CD14-positive monocyte (primary cell): Measurements from ENCODE around the gene FRRS1L. TPM values are rescaled to one million over a fixed set of nuclear protein-coding genes. Genes with fewer than 3 reads are reported as not detected.

Experiments used
- DNase-seq, 3 donors: peaks; one replicate each; pipeline ENCODE4 v3.0.0-alpha.2; 2011 to 2022
- H2AFZ ChIP-seq: 2 replicates; pipeline ENCODE4 v1.6.0; 2012; ENCODE audit warnings: mild to moderate bottlenecking, low read depth, low read length, inconsistent platforms; ENCODE audit not compliant: insufficient read depth, poor library complexity, severe bottlenecking
- H3K27ac ChIP-seq, 2 donors: 1 replicate in 1 of 2; 2 replicates in 1 of 2; pipeline ENCODE4 v1.5.1; 2012 to 2013; ENCODE audit warnings: low read length in 2 of 2, control low read depth in 1 of 2, inconsistent platforms in 1 of 2, low read depth in 1 of 2, mild to moderate bottlenecking in 1 of 2
- H3K27me3 ChIP-seq, 2 donors: one replicate each; pipeline versions ENCODE4 v1.6.0 to v1.6.1; 2011 to 2013; ENCODE audit warnings: low read length in 2 of 2; ENCODE audit not compliant: control insufficient read depth in 2 of 2, insufficient read depth in 2 of 2
- H3K36me3 ChIP-seq, 2 donors: replicated peaks in 1 of 2; 1 replicate in 1 of 2; 2 replicates in 1 of 2; pipeline versions ENCODE4 v1.5.1 to v1.6.1; 2012 to 2013; ENCODE audit warnings: low read length in 2 of 2, control low read depth in 1 of 2, inconsistent platforms in 1 of 2, mild to moderate bottlenecking in 1 of 2; ENCODE audit not compliant: insufficient read depth in 2 of 2, control insufficient read depth in 1 of 2
- H3K4me1 ChIP-seq, 2 donors: 1 replicate in 1 of 2; 2 replicates in 1 of 2; pipeline versions ENCODE4 v1.5.1 to v1.6.1; 2012 to 2013; ENCODE audit warnings: low read length in 2 of 2, control low read depth in 1 of 2, inconsistent platforms in 1 of 2, mild to moderate bottlenecking in 1 of 2, moderate library complexity in 1 of 2; ENCODE audit not compliant: insufficient read depth in 2 of 2, control insufficient read depth in 1 of 2
- H3K4me2 ChIP-seq: replicated peaks from 2 replicates; pipeline ENCODE3; 2012; ENCODE audit warnings: low read length, moderate library complexity, mild to moderate bottlenecking; ENCODE audit not compliant: poor library complexity, severe bottlenecking; ENCODE audit errors: extremely low read depth
- H3K4me3 ChIP-seq, 3 experiments: fragments of 200-600 bp in 1 of 3; sonication (generic) in 1 of 3; replicated peaks in 1 of 3; 1 replicate in 2 of 3; 2 replicates in 1 of 3; pipeline ENCODE4 v1.5.1; 2011 to 2013; ENCODE audit warnings: low read length in 3 of 3, mild to moderate bottlenecking in 3 of 3, control low read depth in 2 of 3, low read depth in 2 of 3, inconsistent platforms in 1 of 3, moderate library complexity in 1 of 3
- H3K79me2 ChIP-seq: 2 replicates; pipeline ENCODE4 v1.6.0; 2012; ENCODE audit warnings: mild to moderate bottlenecking, control low read depth, inconsistent platforms, low read length, moderate library complexity; ENCODE audit not compliant: insufficient read depth
- H3K9ac ChIP-seq: 2 replicates; pipeline ENCODE4 v1.6.0; 2017; ENCODE audit warnings: low read length, mild to moderate bottlenecking; ENCODE audit not compliant: insufficient read depth, poor library complexity, severe bottlenecking
- H3K9me3 ChIP-seq, 2 donors: replicated peaks in 1 of 2; 1 replicate in 1 of 2; 2 replicates in 1 of 2; pipeline versions ENCODE4 v1.5.1 to v1.6.1; 2012 to 2013; ENCODE audit warnings: low read length in 2 of 2, control low read depth in 1 of 2; ENCODE audit not compliant: control insufficient read depth in 1 of 2, insufficient read depth in 1 of 2
- H4K20me1 ChIP-seq: 2 replicates; pipeline ENCODE4 v1.6.0; 2012; ENCODE audit warnings: mild to moderate bottlenecking, low read length, control low read depth, moderate library complexity; ENCODE audit not compliant: insufficient read depth
- H3K27ac Mint-ChIP-seq, 7 donors: one replicate each; pipeline ENCODE4 v1.8.0; 2020; ENCODE audit warnings: mild to moderate bottlenecking in 7 of 7, mixed read lengths in 7 of 7, moderate library complexity in 6 of 7, inconsistent platforms in 2 of 7
- H3K27me3 Mint-ChIP-seq, 3 donors: one replicate each; pipeline ENCODE4 v1.8.0; 2021 to 2022; ENCODE audit warnings: low read depth in 3 of 3, mild to moderate bottlenecking in 3 of 3, mixed read lengths in 3 of 3, moderate library complexity in 3 of 3, inconsistent platforms in 1 of 3
- H3K36me3 Mint-ChIP-seq, 2 donors: one replicate each; pipeline ENCODE4 v1.8.0; 2020; ENCODE audit warnings: mixed read lengths in 2 of 2, inconsistent platforms in 1 of 2, mild to moderate bottlenecking in 1 of 2
- H3K4me1 Mint-ChIP-seq: one replicate; pipeline ENCODE4 v1.8.0; 2020; ENCODE audit warnings: mild to moderate bottlenecking, mixed read lengths
- H3K4me3 Mint-ChIP-seq, 2 donors: one replicate each; pipeline ENCODE4 v1.8.0; 2020; ENCODE audit warnings: mild to moderate bottlenecking in 2 of 2, mixed read lengths in 2 of 2, moderate library complexity in 1 of 2
- H3K9me3 Mint-ChIP-seq, 7 donors: one replicate each; pipeline ENCODE4 v1.8.0; 2020 to 2022; ENCODE audit warnings: mixed read lengths in 7 of 7, mild to moderate bottlenecking in 6 of 7, moderate library complexity in 6 of 7, inconsistent platforms in 2 of 7
- CTCF ChIP-seq: fragments of 200-600 bp; IDR thresholded peaks from one replicate; pipeline ENCODE4 v1.8.0; 2022; ENCODE audit warnings: antibody characterized with exemption, mild to moderate bottlenecking
- WGBS: methylation state at CpG from one replicate; pipeline ENCODE4 v1.1.5; 2013; ENCODE audit warnings: missing lambda C conversion rate; ENCODE audit not compliant: insufficient coverage; 5-methylcytosine and 5-hydroxymethylcytosine counted together
- intact Hi-C, 2 donors: fragments of 100-400 bp; cut with micrococcal nuclease; formaldehyde crosslinking; loops; one replicate each; pipeline versions ENCODE4 v1.15.0 to v1.15.1; 2023
- polyA plus RNA-seq, 3 donors: library from polyadenylated mRNA; depleted of rRNA in 1 of 3; unstranded in 2 of 3; stranded (reverse) in 1 of 3; fragments of 300-500 nt in 2 of 3; fragments of >200 nt in 1 of 3; fragmentation: Illumina TruSeq in 2 of 3; gene quantifications; 1 replicate in 2 of 3; 2 replicates in 1 of 3; pipeline ENCODE4 v1.2.3, GENCODE V29; 2012 to 2021
- small RNA-seq: library from RNA; depleted of rRNA; stranded (forward); fragments of <200 nt; gene quantifications from one replicate; pipeline ENCODE3, GENCODE V24; 2012; ENCODE audit warnings: low read depth; ENCODE audit not compliant: insufficient read length

FRRS1L gene
- polyA plus RNA-seq, 3 donors = not detected

DNA sequence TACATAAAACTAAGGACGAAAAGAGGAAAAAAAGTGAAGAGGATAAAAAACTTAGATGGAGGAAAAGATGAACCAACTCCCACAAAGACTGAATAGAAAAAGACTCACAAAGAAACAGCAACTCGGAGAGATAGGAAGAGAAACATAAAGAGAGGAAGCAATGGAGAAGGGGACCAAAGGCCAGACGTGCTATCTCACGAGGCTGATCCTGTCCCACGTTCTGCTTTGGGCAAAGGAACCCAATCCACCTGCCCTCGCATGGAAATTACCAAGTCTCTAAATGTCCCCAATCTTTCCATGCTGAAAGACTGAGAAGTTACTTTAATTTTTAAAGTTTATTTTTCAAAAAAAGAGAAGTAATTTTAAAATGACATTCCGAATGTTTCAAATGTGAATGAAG lies 83.9 kb downstream of the FRRS1L start:
- Mint-ChIP-seq H3K36me3 (peaks cover 65 to 78% of the 10 kb centered on the region in 2 donors), H3K27me3 (no peaks in the 10 kb centered on the region), H3K4me1 (peaks cover 4% of the 10 kb centered on the region), H3K9me3 (no peaks in the 10 kb centered on the region), H3K27ac (no peak overlapping the region), H3K4me3 (no peak overlapping the region)
- peaks cover 32 to 78% of the 10 kb centered on the region in 2 donors for H3K36me3 ChIP-seq
- no peak overlapping the region for H3K9ac ChIP-seq
- peaks cover 5 to 6% of the 10 kb centered on the region in 2 donors for H3K4me1 ChIP-seq
- H4K20me1 ChIP-seq = peaks cover 9% of the 10 kb centered on the region
- TF ChIP-seq CTCF = no peak
- whole genome bisulfite sequencing = 80% methylated on average over 1 of the region's 7 CpGs
- H3K27me3 ChIP-seq = no peaks in the 10 kb centered on the region
- H3K79me2 ChIP-seq = no peaks in the 10 kb centered on the region
- no peak overlapping the region for H2AFZ ChIP-seq
- intact Hi-C loops = no loop called here
- H3K27ac ChIP-seq = no peak overlapping the region
- H3K4me2 ChIP-seq = no peak overlapping the region
- no peak overlapping the region for H3K4me3 ChIP-seq
- no peak for DNase-seq
- no peaks in the 10 kb centered on the region for H3K9me3 ChIP-seq

GRCh38 chr9:109082091-109082620 lies 84.9 kb downstream of the FRRS1L start:
- H3K4me1 Mint-ChIP-seq = peaks cover 4% of the 10 kb centered on the region
- H3K27me3 ChIP-seq = no peaks in the 10 kb centered on the region
- no peak overlapping the region for H3K9ac ChIP-seq
- no peak overlapping the region for H3K27ac Mint-ChIP-seq
- no peaks in the 10 kb centered on the region for H3K9me3 Mint-ChIP-seq
- no peaks in the 10 kb centered on the region for H3K79me2 ChIP-seq
- H3K4me3 Mint-ChIP-seq = no peak overlapping the region
- H3K4me2 ChIP-seq = no peak overlapping the region
- WGBS = 88% methylated on average over 1 of the region's 2 CpGs
- H3K4me1 ChIP-seq = peaks cover 5 to 6% of the 10 kb centered on the region in 2 donors
- intact Hi-C loops = no loop called here
- peaks cover 37 to 80% of the 10 kb centered on the region in 2 donors for H3K36me3 ChIP-seq
- no peak for TF ChIP-seq CTCF
- H4K20me1 ChIP-seq = peaks cover 9% of the 10 kb centered on the region
- no peak overlapping the region for H3K27ac ChIP-seq
- H2AFZ ChIP-seq = no peak overlapping the region
- no peaks in the 10 kb centered on the region for H3K27me3 Mint-ChIP-seq
- peaks cover 63 to 78% of the 10 kb centered on the region in 2 donors for H3K36me3 Mint-ChIP-seq
- DNase-seq = no peak
- H3K4me3 ChIP-seq = no peak overlapping the region
- H3K9me3 ChIP-seq = no peaks in the 10 kb centered on the region

Small RNA genes lying within 50 kb of the gene (small RNA-seq; reads per million reads assigned to genes)
- gene RNU6-984P = not detected

Other genes with a start within 250 kb of the FRRS1L start
- 10 to 100 TPM in 2 of 3 donors, 1 to 10 TPM in 1; 7.9 to 12.2 (median 11.1) TPM for gene ELP1, start 233.1 kb downstream of the FRRS1L start, polyA plus RNA-seq
- 10 to 100 TPM; 15.9 to 27.5 (median 16.1) TPM for gene ABITRAM, start 232.8 kb downstream of the FRRS1L start, polyA plus RNA-seq
- gene CTNNAL1, start 153.8 kb downstream of the FRRS1L start, polyA plus RNA-seq = under 1 TPM; 0.10 to 0.39 (median 0.25) TPM
- gene TMEM245, start 47.3 kb downstream of the FRRS1L start, polyA plus RNA-seq = 10 to 100 TPM in 1 of 3 donors, 1 to 10 TPM in 2; 6.9 to 11.3 (median 9.7) TPM
- gene EPB41L4B, start 153.8 kb upstream of the FRRS1L start, polyA plus RNA-seq = not detected